Sigmoid colon (tissue), 7 donors: ENCODE results near the gene LRRC46. TPM values are rescaled to one million over a fixed set of nuclear protein-coding genes. Genes with fewer than 3 reads are reported as not detected.

Source experiments
- DNase-seq: peaks from one replicate; pipeline ENCODE4 v3.0.0-alpha.2; 2019
- H3K27ac ChIP-seq, 4 donors: fragments of 200-600 bp; sonication (generic); one replicate each; pipeline ENCODE4 v1.5.1; 2016 to 2019; ENCODE audit warnings: mild to moderate bottlenecking in 1 of 4
- H3K27me3 ChIP-seq, 3 donors: fragments of 200-600 bp; sonication (generic); one replicate each; pipeline ENCODE4 v1.5.1; 2019; ENCODE audit warnings: mild to moderate bottlenecking in 1 of 3
- H3K36me3 ChIP-seq, 4 donors: fragments of 200-600 bp; sonication (generic); one replicate each; pipeline ENCODE4 v1.5.1; 2016 to 2019
- H3K4me1 ChIP-seq, 4 donors: fragments of 200-600 bp; sonication (generic); one replicate each; pipeline ENCODE4 v1.5.1; 2017 to 2019
- H3K4me3 ChIP-seq, 4 donors: fragments of 200-600 bp; sonication (generic); one replicate each; pipeline ENCODE4 v1.5.1; 2017 to 2019; ENCODE audit warnings: mild to moderate bottlenecking in 2 of 4, moderate library complexity in 1 of 4
- H3K9me3 ChIP-seq, 4 donors: fragments of 200-600 bp in 3 of 4; sonication (generic) in 3 of 4; one replicate each; pipeline versions ENCODE4 v1.5.1 to v1.6.1; 2013 to 2019
- EP300 ChIP-seq, 4 donors: sonication (generic); formaldehyde crosslinking; IDR thresholded peaks; one replicate each; pipeline ENCODE4 v1.6.1; 2017; ENCODE audit warnings: antibody characterized with exemption in 4 of 4
- POLR2A ChIP-seq, 2 donors: fragments of 450-650 bp; IDR thresholded peaks; one replicate each; pipeline ENCODE4 v1.6.1; 2016; ENCODE audit warnings: antibody characterized with exemption in 2 of 2, mild to moderate bottlenecking in 2 of 2, moderate library complexity in 2 of 2
- POLR2AphosphoS5 ChIP-seq, 4 donors: sonication (generic); formaldehyde crosslinking; IDR thresholded peaks; one replicate each; pipeline ENCODE4 v1.6.1; 2017; ENCODE audit warnings: antibody characterized with exemption in 4 of 4
- WGBS, 2 donors: extraction: QIAGEN DNeasy Blood & Tissue Kit; methylation state at CpG; one replicate each; pipeline ENCODE4 v1.1.7; 2013; 5-methylcytosine and 5-hydroxymethylcytosine counted together
- intact Hi-C: fragments of 100-400 bp; cut with DNase I; formaldehyde crosslinking; loops from one replicate; pipeline ENCODE4 v1.15.1; 2023
- polyA plus RNA-seq, 3 donors: library from polyadenylated mRNA; stranded (reverse); fragments of 200-250 nt; gene quantifications; one replicate each; pipeline ENCODE4 v1.2.3, GENCODE V29; 2013
- total RNA-seq, 4 donors: library from RNA; depleted of rRNA; stranded (reverse); fragments of >200 nt; gene quantifications; one replicate each; pipeline ENCODE4 v1.1.0, GENCODE V29; 2016
- TF ChIP-seq, protein P1 (sequence below), 4 experiments: fragments of 450-650 bp in 3 of 4; fragments of 200-600 bp in 1 of 4; IDR thresholded peaks; one replicate each; pipeline ENCODE4 v1.5.1; 2016 to 2019; ENCODE audit warnings: antibody characterized with exemption in 4 of 4, mild to moderate bottlenecking in 3 of 4, moderate library complexity in 2 of 4
- donor health status: healthy with polysubstance abuse.
- donor health status: Bipolar disorder and iron deficiency.
- donor health status: healthy.

LRRC46 gene
- total and polyA plus RNA-seq, 7 donors: 0.28 to 0.48 (median 0.36) TPM; not detected in 4

DNA sequence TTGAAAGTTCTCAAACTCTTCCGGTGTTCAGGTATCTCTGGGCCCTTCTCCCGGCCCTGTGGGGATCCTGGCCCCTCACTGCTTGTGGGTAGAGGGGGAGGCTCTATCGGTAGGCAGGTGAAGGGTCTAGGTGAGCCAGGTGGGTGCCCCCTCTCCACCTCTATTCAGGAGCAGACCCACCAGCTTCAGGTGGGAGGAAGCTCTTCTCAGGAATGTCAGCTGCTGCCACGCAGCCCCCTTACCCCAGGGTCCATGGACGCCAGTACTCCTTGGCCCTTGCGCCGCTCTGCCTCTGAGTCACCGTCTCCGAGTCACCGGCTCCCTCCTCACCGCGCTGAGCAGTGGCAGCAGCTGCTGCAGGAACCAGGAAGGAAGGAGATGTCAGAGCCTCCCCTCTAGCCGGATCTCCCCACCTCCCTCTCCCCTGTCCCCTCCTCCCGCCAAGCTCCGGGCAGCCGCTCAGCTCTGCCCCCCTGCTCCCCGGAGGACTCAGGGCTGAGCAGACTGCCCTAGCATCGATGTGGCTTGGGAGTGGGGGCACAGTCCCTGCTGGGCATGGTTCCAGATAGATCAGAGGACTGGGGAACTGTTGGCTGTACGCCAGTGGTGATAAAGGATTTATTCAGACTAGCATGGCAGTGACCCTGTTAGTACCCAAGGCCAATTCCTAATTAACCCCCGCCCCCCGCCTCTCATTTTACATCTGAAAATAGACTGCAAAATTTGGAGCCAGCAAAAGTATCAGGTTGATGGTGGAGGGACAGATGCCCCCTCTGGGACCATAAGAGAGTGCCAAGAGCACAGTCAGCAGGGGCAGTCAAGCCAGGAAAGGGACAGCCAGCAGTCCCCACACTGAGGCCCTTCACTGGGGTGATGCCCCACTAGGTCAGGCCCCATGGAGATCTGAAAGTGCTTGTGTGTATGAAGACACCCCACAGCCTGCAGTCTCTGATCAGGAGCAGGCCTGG lies 9.8 kb upstream of the LRRC46 start, which contains the start of gene OSBPL7:
Gene OSBPL7 (minus strand): TSS at position 371 of the 968 bp plus-strand sequence. CDS start 1,516 bp downstream, outside the sequence.
- peaks cover 2 to 62% (median 33%) of the 10 kb centered on the region in 4 donors for H3K36me3 ChIP-seq
- WGBS, 2 donors: 3 to 7% methylated on average over 21 of the region's 21 CpGs

DNA sequence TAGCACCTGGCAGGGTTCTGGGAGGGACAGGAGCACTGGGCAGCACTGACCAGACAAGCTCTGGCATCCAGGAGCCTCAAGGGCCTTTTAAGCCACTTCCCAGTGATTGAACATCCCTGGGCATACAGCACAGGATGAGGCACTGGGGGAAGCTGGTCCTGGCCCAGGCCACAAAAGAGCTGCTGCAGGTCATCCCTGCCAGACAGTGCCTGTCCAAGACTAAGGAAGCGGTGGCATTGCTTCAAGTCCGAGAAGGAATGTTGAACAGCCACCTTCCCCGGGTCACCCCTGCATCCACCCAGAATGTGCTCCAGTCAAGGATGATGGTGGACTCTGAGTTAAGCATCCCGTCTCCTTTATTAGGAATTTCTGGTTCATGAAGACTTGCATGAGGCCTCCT lies 8.7 kb upstream of the LRRC46 start:
- Histone ChIP-seq H3K36me3 (peaks cover 3 to 62% (median 36%) of the 10 kb centered on the region in 4 donors), H3K27ac (no peak overlapping the region), H3K4me3 (no peak overlapping the region), H3K4me1 (peaks cover 0 to 23% (median 20%) of the 10 kb centered on the region in 4 donors), H3K9me3 (no peaks in the 10 kb centered on the region), H3K27me3 (no peaks in the 10 kb centered on the region)
- no peak for DNase-seq
- TF ChIP-seq POLR2A (IDR thresholded peaks at IDR 0.05): no peak
- TF ChIP-seq, protein P1, sequence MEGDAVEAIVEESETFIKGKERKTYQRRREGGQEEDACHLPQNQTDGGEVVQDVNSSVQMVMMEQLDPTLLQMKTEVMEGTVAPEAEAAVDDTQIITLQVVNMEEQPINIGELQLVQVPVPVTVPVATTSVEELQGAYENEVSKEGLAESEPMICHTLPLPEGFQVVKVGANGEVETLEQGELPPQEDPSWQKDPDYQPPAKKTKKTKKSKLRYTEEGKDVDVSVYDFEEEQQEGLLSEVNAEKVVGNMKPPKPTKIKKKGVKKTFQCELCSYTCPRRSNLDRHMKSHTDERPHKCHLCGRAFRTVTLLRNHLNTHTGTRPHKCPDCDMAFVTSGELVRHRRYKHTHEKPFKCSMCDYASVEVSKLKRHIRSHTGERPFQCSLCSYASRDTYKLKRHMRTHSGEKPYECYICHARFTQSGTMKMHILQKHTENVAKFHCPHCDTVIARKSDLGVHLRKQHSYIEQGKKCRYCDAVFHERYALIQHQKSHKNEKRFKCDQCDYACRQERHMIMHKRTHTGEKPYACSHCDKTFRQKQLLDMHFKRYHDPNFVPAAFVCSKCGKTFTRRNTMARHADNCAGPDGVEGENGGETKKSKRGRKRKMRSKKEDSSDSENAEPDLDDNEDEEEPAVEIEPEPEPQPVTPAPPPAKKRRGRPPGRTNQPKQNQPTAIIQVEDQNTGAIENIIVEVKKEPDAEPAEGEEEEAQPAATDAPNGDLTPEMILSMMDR (IDR thresholded peaks at IDR 0.05): no peak
- no peak for TF ChIP-seq POLR2AphosphoS5 (IDR thresholded peaks at IDR 0.05)
- no peak for TF ChIP-seq EP300 (IDR thresholded peaks at IDR 0.05)
- 94 to 97% methylated on average over 4 of the region's 4 CpGs for WGBS, 2 donors
- intact Hi-C loops: no loop called here

More for the DNA sequence above, 9.8 kb upstream of the LRRC46 start, which contains the start of gene OSBPL7:
- Histone ChIP-seq H3K27me3 (no peaks in the 10 kb centered on the region), H3K4me3 (peak within 1 kb of the TSS; percentile 41 to 60 (median 50)), H3K9me3 (no peaks in the 10 kb centered on the region), H3K4me1 (peaks cover 0 to 23% (median 20%) of the 10 kb centered on the region in 4 donors), H3K27ac (peak within 1 kb of the TSS; percentile 30 to 46 (median 40))
- intact Hi-C loops: no loop called here
- DNase-seq: peak; percentile 88
- TF ChIP-seq POLR2AphosphoS5 (IDR thresholded peaks at IDR 0.05) (peak in 2 of 4 donors; percentile 41 to 60), POLR2A (IDR thresholded peaks at IDR 0.05) (peak in 1 of 2 donors; percentile 34)
- TF ChIP-seq, protein P1 (IDR thresholded peaks at IDR 0.05): no peak

DNA sequence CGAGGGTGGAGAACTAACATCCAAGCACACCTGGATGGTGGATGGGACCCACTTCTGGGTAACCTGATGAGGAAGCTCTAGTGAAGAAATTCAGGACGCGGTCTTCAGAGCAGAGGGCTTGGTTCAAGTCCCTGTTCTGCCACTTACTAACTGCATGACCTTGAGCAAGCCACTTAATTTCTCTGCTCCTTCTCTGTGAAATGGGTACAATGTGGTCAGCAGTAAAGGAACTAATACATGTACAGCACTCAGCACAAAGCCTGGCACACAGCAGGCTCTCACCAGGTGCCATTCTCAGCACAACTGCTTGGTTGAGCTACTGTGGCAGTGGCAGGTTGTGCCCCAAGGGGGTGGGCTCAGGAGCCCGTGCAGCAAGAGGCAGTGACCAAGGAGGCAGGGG lies 8.0 kb upstream of the LRRC46 start:
- H3K36me3 ChIP-seq: peaks cover 3 to 62% (median 33%) of the 10 kb centered on the region in 4 donors
- DNase-seq: no peak
- intact Hi-C loops: no loop called here
- no peak overlapping the region for H3K4me3 ChIP-seq
- H3K27me3 ChIP-seq: no peaks in the 10 kb centered on the region
- H3K4me1 ChIP-seq: peaks cover 0 to 23% (median 20%) of the 10 kb centered on the region in 4 donors
- H3K27ac ChIP-seq: no peak overlapping the region
- no peaks in the 10 kb centered on the region for H3K9me3 ChIP-seq
- no peak for TF ChIP-seq EP300 (IDR thresholded peaks at IDR 0.05)
- no peak for TF ChIP-seq POLR2AphosphoS5 (IDR thresholded peaks at IDR 0.05)
- no peak for TF ChIP-seq POLR2A (IDR thresholded peaks at IDR 0.05)
- TF ChIP-seq, protein P1 (IDR thresholded peaks at IDR 0.05): no peak
- 94% methylated on average over 4 of the region's 4 CpGs for WGBS, 2 donors

DNA sequence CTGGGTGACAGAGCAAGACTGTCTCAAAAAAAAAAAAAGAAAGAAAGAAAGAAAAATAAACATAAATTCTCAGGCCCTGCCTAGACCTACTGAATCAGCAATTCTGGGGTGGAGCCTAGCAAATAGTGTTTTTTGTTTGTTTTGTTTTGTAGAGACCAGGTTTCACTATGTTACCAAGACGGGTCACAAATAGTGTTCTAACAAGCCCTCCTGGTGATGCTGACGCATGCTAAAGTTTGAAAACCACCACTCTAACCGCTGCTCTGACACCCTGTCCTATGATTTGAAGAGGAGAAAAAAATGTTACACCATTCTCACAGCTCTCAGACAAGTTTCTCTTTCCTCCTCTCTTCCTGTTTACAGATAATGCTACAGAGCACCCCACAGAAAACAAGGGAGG lies 1.6 kb upstream of the LRRC46 start:
- H3K36me3 ChIP-seq: peaks cover 3 to 41% (median 22%) of the 10 kb centered on the region in 4 donors
- DNase-seq: no peak
- 73 to 75% methylated on average over 3 of the region's 3 CpGs for whole genome bisulfite sequencing, 2 donors
- intact Hi-C loops: no loop called here
- no peaks in the 10 kb centered on the region for H3K27me3 ChIP-seq
- TF ChIP-seq, protein P1 (IDR thresholded peaks at IDR 0.05): no peak
- TF ChIP-seq POLR2AphosphoS5 (IDR thresholded peaks at IDR 0.05) (no peak), EP300 (IDR thresholded peaks at IDR 0.05) (no peak), POLR2A (IDR thresholded peaks at IDR 0.05) (no peak)
- H3K9me3 ChIP-seq: no peaks in the 10 kb centered on the region
- no peak overlapping the region for H3K4me3 ChIP-seq
- H3K4me1 ChIP-seq: peaks cover 0 to 25% (median 20%) of the 10 kb centered on the region in 4 donors
- no peak overlapping the region for H3K27ac ChIP-seq
